Measurements from ENCODE around the gene FAM117A.

- TF ChIP-seq CTCF (IDR thresholded peaks at IDR 0.05) (no peak), EZH2 (IDR thresholded peaks at IDR 0.05) (no peak)
Observed at GRCh38 chr17:49745175-49746139, 18.5 kb downstream of the FAM117A start.
